HEK293 (cell line): ENCODE measurements around the gene FADS3.

Source experiments
- CTCF ChIA-PET: fragments of 350-600 bp; formaldehyde crosslinking; extraction: SDS; loops from one replicate; lab custom pipeline; 2021; ENCODE audit warnings: antibody characterized with exemption; lab: Yijun Ruan, JAX
- POLR2A ChIA-PET: fragments of 300-600 bp; formaldehyde crosslinking; extraction: SDS; loops from one replicate; lab custom pipeline; 2020; ENCODE audit warnings: antibody characterized with exemption, inconsistent platforms; lab: Yijun Ruan, JAX
- H3K27ac ChIP-seq: fragments of 200-500 bp; sonication (Bioruptor generic); 2 replicates; pipeline ENCODE4 v1.5.1; 2014; ENCODE audit warnings: low read depth, low read length, control low read depth, inconsistent platforms; ENCODE audit errors: extremely low read depth
- H3K36me3 ChIP-seq, 2 experiments: fragments of 200-500 bp in 1 of 2; sonication (Bioruptor generic) in 1 of 2; 1 replicate in 1 of 2; 2 replicates in 1 of 2; pipeline ENCODE4 v1.5.1; 2014 to 2017; ENCODE audit warnings: inconsistent platforms in 2 of 2, low read length in 2 of 2; ENCODE audit not compliant: control insufficient read depth in 2 of 2, insufficient read depth in 1 of 2
- H3K4me1 ChIP-seq: fragments of 200-500 bp; sonication (Bioruptor generic); 2 replicates; pipeline ENCODE4 v1.5.1; 2014; ENCODE audit warnings: mild to moderate bottlenecking, low read length, inconsistent platforms; ENCODE audit not compliant: control insufficient read depth, insufficient read depth
- H3K4me3 ChIP-seq: 2 replicates; pipeline ENCODE4 v1.5.1; 2011; ENCODE audit warnings: low read depth, mild to moderate bottlenecking, control low read depth, low read length, moderate library complexity
- H3K9me3 ChIP-seq: fragments of 200-500 bp; sonication (Bioruptor generic); 2 replicates; pipeline ENCODE4 v1.5.1; 2014; ENCODE audit warnings: low read depth, low read length, inconsistent platforms; ENCODE audit not compliant: control insufficient read depth, insufficient read depth
- CTCF ChIP-seq: fragments of 450-650 bp; formaldehyde crosslinking; IDR thresholded peaks from 2 replicates; pipeline ENCODE4 v1.5.1; 2016; ENCODE audit warnings: missing biosample characterization, missing genetic modification characterization
- GLI2 ChIP-seq: fragments of 450-650 bp; formaldehyde crosslinking; IDR thresholded peaks from 2 replicates; pipeline ENCODE4; 2017; ENCODE audit warnings: missing biosample characterization, missing genetic modification characterization, low read depth, borderline replicate concordance
- GLIS1 ChIP-seq: fragments of 450-650 bp; formaldehyde crosslinking; IDR thresholded peaks from 2 replicates; pipeline ENCODE4 v1.5.1; 2016; ENCODE audit warnings: missing biosample characterization, missing genetic modification characterization
- KLF17 ChIP-seq: fragments of 450-650 bp; formaldehyde crosslinking; IDR thresholded peaks from 2 replicates; pipeline ENCODE4 v1.5.1; 2016; ENCODE audit warnings: missing biosample characterization, missing genetic modification characterization
- OVOL3 ChIP-seq: fragments of 450-650 bp; formaldehyde crosslinking; IDR thresholded peaks from 2 replicates; pipeline ENCODE4 v1.5.1; 2016; ENCODE audit warnings: missing biosample characterization, missing genetic modification characterization
- PRDM10 ChIP-seq: fragments of 450-650 bp; formaldehyde crosslinking; IDR thresholded peaks from 2 replicates; pipeline ENCODE4 v1.5.1; 2016; ENCODE audit warnings: missing biosample characterization, missing genetic modification characterization
- SP7 ChIP-seq: fragments of 450-650 bp; formaldehyde crosslinking; IDR thresholded peaks from 2 replicates; pipeline ENCODE4 v1.5.1; 2016; ENCODE audit warnings: missing biosample characterization, missing genetic modification characterization
- ZBTB17 ChIP-seq: fragments of 450-650 bp; formaldehyde crosslinking; IDR thresholded peaks from 2 replicates; pipeline ENCODE4 v1.5.1; 2016; ENCODE audit warnings: missing biosample characterization, missing genetic modification characterization
- ZBTB21 ChIP-seq: fragments of 450-650 bp; formaldehyde crosslinking; IDR thresholded peaks from 2 replicates; pipeline ENCODE4 v1.5.1; 2017; ENCODE audit warnings: missing biosample characterization, missing genetic modification characterization
- ZBTB26 ChIP-seq: fragments of 450-650 bp; formaldehyde crosslinking; optimal IDR thresholded peaks from 2 replicates; pipeline ENCODE3; 2016; ENCODE audit warnings: missing biosample characterization, mild to moderate bottlenecking, missing genetic modification characterization
- ZBTB48 ChIP-seq: fragments of 450-650 bp; formaldehyde crosslinking; IDR thresholded peaks from 2 replicates; pipeline ENCODE4 v1.5.1; 2016; ENCODE audit warnings: missing biosample characterization, missing genetic modification characterization
- ZBTB49 ChIP-seq: fragments of 450-650 bp; formaldehyde crosslinking; IDR thresholded peaks from 2 replicates; pipeline ENCODE4 v1.5.1; 2016; ENCODE audit warnings: missing biosample characterization, missing genetic modification characterization, low read depth
- ZBTB8A ChIP-seq: fragments of 450-650 bp; formaldehyde crosslinking; IDR thresholded peaks from 2 replicates; pipeline ENCODE4 v1.5.1; 2016; ENCODE audit warnings: missing biosample characterization, missing genetic modification characterization
- ZIC2 ChIP-seq: fragments of 450-650 bp; formaldehyde crosslinking; IDR thresholded peaks from 2 replicates; pipeline ENCODE4 v1.5.1; 2016; ENCODE audit warnings: missing biosample characterization, missing genetic modification characterization
- ZNF2 ChIP-seq: fragments of 450-650 bp; formaldehyde crosslinking; IDR thresholded peaks from 2 replicates; pipeline ENCODE4 v1.5.1; 2016; ENCODE audit warnings: missing biosample characterization, missing genetic modification characterization
- ZNF214 ChIP-seq: fragments of 450-650 bp; formaldehyde crosslinking; IDR thresholded peaks from 2 replicates; pipeline ENCODE4 v1.5.1; 2017; ENCODE audit warnings: missing biosample characterization, mild to moderate bottlenecking, missing genetic modification characterization, borderline replicate concordance
- ZNF335 ChIP-seq: fragments of 450-650 bp; formaldehyde crosslinking; conservative IDR thresholded peaks from 2 replicates; pipeline ENCODE4 v1.5.1; 2016; ENCODE audit warnings: missing biosample characterization, missing genetic modification characterization
- ZNF600 ChIP-seq: fragments of 450-650 bp; formaldehyde crosslinking; IDR thresholded peaks from 2 replicates; pipeline ENCODE4 v1.5.1; 2016; ENCODE audit warnings: missing biosample characterization, missing genetic modification characterization
- ZNF621 ChIP-seq: fragments of 450-650 bp; formaldehyde crosslinking; IDR thresholded peaks from 2 replicates; pipeline ENCODE4 v1.5.1; 2017; ENCODE audit warnings: missing biosample characterization, missing genetic modification characterization
- ZNF623 ChIP-seq: fragments of 450-650 bp; formaldehyde crosslinking; IDR thresholded peaks from 2 replicates; pipeline ENCODE4 v1.5.1; 2016; ENCODE audit warnings: missing biosample characterization, missing genetic modification characterization
- ZNF654 ChIP-seq: fragments of 450-650 bp; formaldehyde crosslinking; IDR thresholded peaks from 2 replicates; pipeline ENCODE4 v1.5.1; 2016; ENCODE audit warnings: low read depth, missing biosample characterization, missing genetic modification characterization
- ZNF660 ChIP-seq: fragments of 450-650 bp; IDR thresholded peaks from 2 replicates; pipeline ENCODE4 v1.5.1; 2018; ENCODE audit warnings: missing biosample characterization, mild to moderate bottlenecking, missing genetic modification characterization
- ZXDB ChIP-seq: fragments of 450-650 bp; formaldehyde crosslinking; IDR thresholded peaks from 2 replicates; pipeline ENCODE4 v1.5.1; 2016; ENCODE audit warnings: missing biosample characterization, missing genetic modification characterization

The FADS3 gene

GRCh38 chr11:61871158-61871597 is 20.2 kb downstream of the FADS3 start:
- POLR2A ChIA-PET: no interaction called here
- Histone ChIP-seq H3K27ac (no peak overlapping the region), H3K9me3 (no peaks in the 10 kb centered on the region), H3K4me3 (no peak overlapping the region), H3K4me1 (no peaks in the 10 kb centered on the region), H3K36me3 (no peaks in the 10 kb centered on the region)
- CTCF ChIA-PET: interaction anchor here (0.6 to 6.4 kb wide), 26 partner anchors 11 to 237 kb away, joined by 3 to 64 read pairs (median 4); partner anchors contain the start of gene FADS2
- TF ChIP-seq ZBTB48 (tag by site-specific recombination) (peak; percentile 91), PRDM10 (tag by site-specific recombination) (peak; percentile 5; the same call in 1 of the 2 replicates), ZBTB49 (no peak), ZNF623 (tag by site-specific recombination) (no peak), ZBTB8A (tag by site-specific recombination) (0 out of 2 replicates have a peak, but pooled peaks have one; percentile 2), ZNF654 (tag by site-specific recombination) (peak; percentile 51), SP7 (tag by site-specific recombination) (no peak; the same call in 1 of the 2 replicates), ZNF214 (tag by site-specific recombination) (no peak), ZXDB (tag by site-specific recombination) (peak; percentile 67; the same call in 1 of the 2 replicates), CTCF (tag by site-specific recombination) (peak; percentile 95), GLI2 (no peak), GLIS1 (peak; percentile 21; the same call in 1 of the 2 replicates), ZBTB17 (tag by site-specific recombination) (peak; percentile 71), ZNF600 (tag by site-specific recombination) (0 out of 2 replicates have a peak, but pooled peaks have one; percentile 19), ZBTB21 (tag by site-specific recombination) (no peak), ZBTB26 (tag by site-specific recombination) (peak; percentile 27), ZNF335 (tag by site-specific recombination) (0 out of 2 replicates have a peak, but pooled peaks have one; percentile 13), KLF17 (0 out of 2 replicates have a peak, but pooled peaks have one; percentile 36), ZNF621 (tag by site-specific recombination) (no peak), OVOL3 (tag by site-specific recombination) (no peak), ZNF660 (tag by site-specific recombination) (0 out of 2 replicates have a peak, but pooled peaks have one; percentile 22), ZNF2 (tag by site-specific recombination) (peak; percentile 90), ZIC2 (peak; percentile 13; the same call in 1 of the 2 replicates)
